Measurements from ENCODE around the gene KBTBD7.

KBTBD7 gene, protein sequence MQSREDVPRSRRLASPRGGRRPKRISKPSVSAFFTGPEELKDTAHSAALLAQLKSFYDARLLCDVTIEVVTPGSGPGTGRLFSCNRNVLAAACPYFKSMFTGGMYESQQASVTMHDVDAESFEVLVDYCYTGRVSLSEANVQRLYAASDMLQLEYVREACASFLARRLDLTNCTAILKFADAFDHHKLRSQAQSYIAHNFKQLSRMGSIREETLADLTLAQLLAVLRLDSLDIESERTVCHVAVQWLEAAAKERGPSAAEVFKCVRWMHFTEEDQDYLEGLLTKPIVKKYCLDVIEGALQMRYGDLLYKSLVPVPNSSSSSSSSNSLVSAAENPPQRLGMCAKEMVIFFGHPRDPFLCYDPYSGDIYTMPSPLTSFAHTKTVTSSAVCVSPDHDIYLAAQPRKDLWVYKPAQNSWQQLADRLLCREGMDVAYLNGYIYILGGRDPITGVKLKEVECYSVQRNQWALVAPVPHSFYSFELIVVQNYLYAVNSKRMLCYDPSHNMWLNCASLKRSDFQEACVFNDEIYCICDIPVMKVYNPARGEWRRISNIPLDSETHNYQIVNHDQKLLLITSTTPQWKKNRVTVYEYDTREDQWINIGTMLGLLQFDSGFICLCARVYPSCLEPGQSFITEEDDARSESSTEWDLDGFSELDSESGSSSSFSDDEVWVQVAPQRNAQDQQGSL

DNA sequence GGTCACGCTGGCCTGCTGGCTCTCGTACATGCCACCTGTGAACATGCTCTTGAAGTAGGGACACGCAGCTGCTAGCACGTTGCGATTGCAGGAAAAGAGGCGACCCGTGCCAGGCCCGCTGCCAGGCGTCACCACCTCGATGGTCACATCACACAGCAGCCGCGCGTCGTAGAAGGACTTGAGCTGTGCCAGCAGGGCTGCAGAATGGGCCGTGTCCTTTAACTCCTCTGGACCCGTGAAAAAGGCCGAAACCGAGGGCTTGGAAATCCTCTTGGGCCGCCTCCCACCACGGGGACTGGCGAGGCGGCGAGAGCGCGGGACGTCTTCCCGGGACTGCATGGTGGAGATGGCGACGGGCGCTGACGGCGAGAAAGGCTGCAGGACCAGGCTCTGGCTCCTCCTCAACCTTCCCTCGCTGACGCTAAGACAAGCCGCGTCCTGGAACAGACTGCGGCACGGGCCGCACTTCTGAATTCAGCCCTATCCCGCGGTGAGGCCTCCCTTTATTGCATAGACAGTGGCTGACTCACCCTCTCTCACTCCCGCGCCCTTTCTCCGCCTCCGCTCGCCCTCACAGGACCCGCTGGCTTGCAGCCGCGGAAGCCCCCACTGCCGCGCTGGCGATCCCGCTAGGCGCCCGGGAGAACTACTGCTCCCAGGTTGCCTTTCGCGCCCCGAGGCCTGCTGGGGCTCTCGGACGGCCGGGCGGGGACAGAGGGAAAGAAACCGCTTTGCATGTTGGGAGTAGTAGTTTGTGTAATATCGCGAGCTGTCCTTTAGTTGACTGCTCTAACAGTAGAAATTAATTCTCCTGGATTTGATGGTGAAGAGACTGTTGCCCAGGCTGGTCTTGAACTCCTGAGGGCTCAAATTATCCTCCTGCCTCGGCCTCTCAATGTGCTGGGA lies at the start of gene KBTBD7:
Gene KBTBD7, minus strand, starts transcription at position 651 of the 906 bp plus-strand sequence. Its CDS starts 312 bp downstream, at position 339.
- H3K4me3 ChIP-seq (IDR thresholded peaks at IDR 0.05; ENCODE audit: insufficient read depth, low read depth, low read length): no peak within 1 kb of the TSS

DNA sequence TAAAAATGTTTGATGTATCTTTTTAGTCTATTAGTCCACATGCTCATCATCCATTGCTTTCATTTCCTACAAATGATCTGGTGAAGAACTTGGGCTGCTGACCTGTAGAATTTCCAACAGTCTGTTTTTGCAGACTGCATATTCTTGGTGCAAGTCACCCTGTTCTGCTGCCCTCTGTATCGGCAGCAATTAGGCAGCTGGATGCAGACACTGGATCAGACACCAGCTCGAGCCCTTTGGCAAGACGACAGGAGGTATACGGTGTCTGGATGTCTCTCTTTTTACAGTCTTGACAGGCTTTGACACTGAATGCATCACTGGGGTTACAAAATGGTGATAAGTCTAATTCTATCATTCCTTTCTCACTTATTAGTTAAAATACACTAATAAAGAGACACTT lies 47.3 kb upstream of the KBTBD7 start:
- H3K4me2 ChIP-seq: no peak overlapping the region
- H3K27me3 ChIP-seq (ENCODE audit: insufficient read depth, low read depth): no peaks in the 10 kb centered on the region
- H3K4me1 ChIP-seq (ENCODE audit: low read depth, poor library complexity, severe bottlenecking): no peaks in the 10 kb centered on the region
- H3K4me3 ChIP-seq (IDR thresholded peaks at IDR 0.05; ENCODE audit: insufficient read depth, low read depth, low read length): no peak overlapping the region
- H2AFZ ChIP-seq (ENCODE audit: low read depth): no peak overlapping the region
- no peaks in the 10 kb centered on the region for H3K36me3 ChIP-seq (ENCODE audit: insufficient read depth)
- H3K79me2 ChIP-seq (ENCODE audit: insufficient read depth, low read depth): no peaks in the 10 kb centered on the region
- H4K20me1 ChIP-seq (ENCODE audit: insufficient read depth): no peaks in the 10 kb centered on the region
- no peak overlapping the region for H3K27ac ChIP-seq
- TF ChIP-seq, protein P1, sequence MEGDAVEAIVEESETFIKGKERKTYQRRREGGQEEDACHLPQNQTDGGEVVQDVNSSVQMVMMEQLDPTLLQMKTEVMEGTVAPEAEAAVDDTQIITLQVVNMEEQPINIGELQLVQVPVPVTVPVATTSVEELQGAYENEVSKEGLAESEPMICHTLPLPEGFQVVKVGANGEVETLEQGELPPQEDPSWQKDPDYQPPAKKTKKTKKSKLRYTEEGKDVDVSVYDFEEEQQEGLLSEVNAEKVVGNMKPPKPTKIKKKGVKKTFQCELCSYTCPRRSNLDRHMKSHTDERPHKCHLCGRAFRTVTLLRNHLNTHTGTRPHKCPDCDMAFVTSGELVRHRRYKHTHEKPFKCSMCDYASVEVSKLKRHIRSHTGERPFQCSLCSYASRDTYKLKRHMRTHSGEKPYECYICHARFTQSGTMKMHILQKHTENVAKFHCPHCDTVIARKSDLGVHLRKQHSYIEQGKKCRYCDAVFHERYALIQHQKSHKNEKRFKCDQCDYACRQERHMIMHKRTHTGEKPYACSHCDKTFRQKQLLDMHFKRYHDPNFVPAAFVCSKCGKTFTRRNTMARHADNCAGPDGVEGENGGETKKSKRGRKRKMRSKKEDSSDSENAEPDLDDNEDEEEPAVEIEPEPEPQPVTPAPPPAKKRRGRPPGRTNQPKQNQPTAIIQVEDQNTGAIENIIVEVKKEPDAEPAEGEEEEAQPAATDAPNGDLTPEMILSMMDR (conservative IDR thresholded peaks at IDR 0.05; ENCODE audit: low read depth, low read length): no peak
- no peak overlapping the region for H3K9ac ChIP-seq

More for the DNA sequence above, at the start of gene KBTBD7:
- Histone ChIP-seq H3K36me3 (ENCODE audit: insufficient read depth) (no peaks in the 10 kb centered on the region), H3K4me1 (ENCODE audit: low read depth, poor library complexity, severe bottlenecking) (peaks cover 4% of the 10 kb centered on the region), H3K79me2 (ENCODE audit: insufficient read depth, low read depth) (no peaks in the 10 kb centered on the region), H2AFZ (ENCODE audit: low read depth) (peak within 1 kb of the TSS; percentile 87), H3K27me3 (ENCODE audit: insufficient read depth, low read depth) (no peaks in the 10 kb centered on the region), H4K20me1 (ENCODE audit: insufficient read depth) (no peaks in the 10 kb centered on the region), H3K27ac (no peak within 1 kb of the TSS), H3K4me2 (peak within 1 kb of the TSS; percentile 63), H3K9ac (peak within 1 kb of the TSS; percentile 37; the same call in 1 of the 2 replicates)
- TF ChIP-seq, protein P1 (conservative IDR thresholded peaks at IDR 0.05; ENCODE audit: low read depth, low read length): no peak

DNA sequence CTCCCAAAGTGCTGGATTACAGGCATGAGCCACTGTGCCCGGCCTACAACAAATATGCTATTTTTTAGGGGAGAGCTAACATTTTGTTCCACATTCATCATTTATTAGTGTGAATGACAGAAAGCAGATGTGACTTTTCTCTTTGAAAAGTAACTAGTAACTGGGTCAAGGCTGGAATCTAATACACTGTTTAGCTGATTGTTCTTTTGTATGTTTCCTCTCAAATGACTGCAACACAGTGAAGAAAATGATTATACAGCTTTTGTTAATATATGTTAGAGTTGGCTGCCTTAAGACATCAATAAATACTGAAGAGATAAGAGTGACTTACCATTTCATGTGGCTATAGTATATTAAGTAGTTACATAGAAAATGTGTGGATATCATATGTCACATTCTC lies 42.0 kb upstream of the KBTBD7 start:
- H3K4me3 ChIP-seq (IDR thresholded peaks at IDR 0.05; ENCODE audit: insufficient read depth, low read depth, low read length): no peak overlapping the region
- no peaks in the 10 kb centered on the region for H3K27me3 ChIP-seq (ENCODE audit: insufficient read depth, low read depth)
- H2AFZ ChIP-seq (ENCODE audit: low read depth): no peak overlapping the region
- H3K79me2 ChIP-seq (ENCODE audit: insufficient read depth, low read depth): no peaks in the 10 kb centered on the region
- H3K4me2 ChIP-seq: no peak overlapping the region
- no peaks in the 10 kb centered on the region for H4K20me1 ChIP-seq (ENCODE audit: insufficient read depth)
- H3K27ac ChIP-seq: no peak overlapping the region
- H3K9ac ChIP-seq: no peak overlapping the region
- TF ChIP-seq, protein P1 (conservative IDR thresholded peaks at IDR 0.05; ENCODE audit: low read depth, low read length): no peak
- H3K36me3 ChIP-seq (ENCODE audit: insufficient read depth): no peaks in the 10 kb centered on the region
- H3K4me1 ChIP-seq (ENCODE audit: low read depth, poor library complexity, severe bottlenecking): peaks cover 4% of the 10 kb centered on the region
